IgD-negative memory B cell (primary cell): ENCODE results near the gene LRRC32. TPM values are rescaled to one million over a fixed set of nuclear protein-coding genes. Genes with fewer than 3 reads are reported as not detected.

Experiments used
- H3K27ac Mint-ChIP-seq, 3 donors: one replicate each; pipeline ENCODE4 v1.8.0; 2020 to 2022; ENCODE audit warnings: mild to moderate bottlenecking in 3 of 3, mixed read lengths in 3 of 3, moderate library complexity in 1 of 3
- H3K27me3 Mint-ChIP-seq: one replicate; pipeline ENCODE4 v1.8.0; 2021; ENCODE audit warnings: mixed read lengths
- H3K36me3 Mint-ChIP-seq: one replicate; pipeline ENCODE4 v1.8.0; 2020; ENCODE audit warnings: mild to moderate bottlenecking, mixed read lengths
- H3K4me1 Mint-ChIP-seq, 3 donors: one replicate each; pipeline ENCODE4 v1.8.0; 2020 to 2022; ENCODE audit warnings: mixed read lengths in 3 of 3, mild to moderate bottlenecking in 1 of 3
- H3K4me3 Mint-ChIP-seq, 4 donors: one replicate each; pipeline ENCODE4 v1.8.0; 2020 to 2022; ENCODE audit warnings: mild to moderate bottlenecking in 4 of 4, mixed read lengths in 4 of 4, moderate library complexity in 3 of 4
- H3K9me3 Mint-ChIP-seq, 3 donors: one replicate each; pipeline ENCODE4 v1.8.0; 2020 to 2021; ENCODE audit warnings: mixed read lengths in 3 of 3, mild to moderate bottlenecking in 1 of 3
- polyA plus RNA-seq: library from polyadenylated mRNA; unstranded; fragments of 300-500 nt; fragmentation: Illumina TruSeq; gene quantifications from one replicate; pipeline ENCODE4 v1.2.3, GENCODE V29; 2021

The LRRC32 gene
- not detected for polyA plus RNA-seq

- H3K27ac Mint-ChIP-seq = peak within 1 kb of the TSS; percentile 8 to 88 (median 31)
- H3K9me3 Mint-ChIP-seq = no peaks in the 10 kb centered on the region
- no peaks in the 10 kb centered on the region for H3K36me3 Mint-ChIP-seq
- peak within 1 kb of the TSS; percentile 66 to 91 (median 80) for H3K4me3 Mint-ChIP-seq
- peaks cover 40 to 63% (median 43%) of the 10 kb centered on the region in 3 donors for H3K4me1 Mint-ChIP-seq
- H3K27me3 Mint-ChIP-seq = peaks cover 56% of the 10 kb centered on the region
These were observed at the start of gene LRRC32 for GRCh38 chr11:76670485-76671236. Gene LRRC32 (minus strand): TSS chr11:76670747. CDS start chr11:76665954, 4,793 bp downstream.

- no peaks in the 10 kb centered on the region for H3K36me3 Mint-ChIP-seq
- peaks cover 17% of the 10 kb centered on the region for H3K27me3 Mint-ChIP-seq
- peaks cover 4 to 5% (median 4%) of the 10 kb centered on the region in 3 donors for H3K4me1 Mint-ChIP-seq
- H3K4me3 Mint-ChIP-seq = no peak overlapping the region
- no peaks in the 10 kb centered on the region for H3K9me3 Mint-ChIP-seq
- H3K27ac Mint-ChIP-seq = no peak overlapping the region
These were observed 49.1 kb upstream of the LRRC32 start for GRCh38 chr11:76719686-76720085.

GRCh38 chr11:76719281-76719680, 48.7 kb upstream of the LRRC32 start:
- H3K27me3 Mint-ChIP-seq = peaks cover 15% of the 10 kb centered on the region
- H3K27ac Mint-ChIP-seq = no peak overlapping the region
- peaks cover 4 to 6% (median 5%) of the 10 kb centered on the region in 3 donors for H3K4me1 Mint-ChIP-seq
- no peak overlapping the region for H3K4me3 Mint-ChIP-seq
- no peaks in the 10 kb centered on the region for H3K36me3 Mint-ChIP-seq
- H3K9me3 Mint-ChIP-seq = no peaks in the 10 kb centered on the region

- peaks cover 4 to 6% (median 5%) of the 10 kb centered on the region in 3 donors for H3K4me1 Mint-ChIP-seq
- H3K36me3 Mint-ChIP-seq = no peaks in the 10 kb centered on the region
- peaks cover 12% of the 10 kb centered on the region for H3K27me3 Mint-ChIP-seq
- no peaks in the 10 kb centered on the region for H3K9me3 Mint-ChIP-seq
- no peak overlapping the region for H3K27ac Mint-ChIP-seq
- H3K4me3 Mint-ChIP-seq = no peak overlapping the region
These were observed 47.3 kb upstream of the LRRC32 start for GRCh38 chr11:76717816-76718215.

- H3K4me1 Mint-ChIP-seq = peaks cover 3 to 7% (median 4%) of the 10 kb centered on the region in 3 donors
These were observed 46.8 kb upstream of the LRRC32 start for GRCh38 chr11:76717369-76717768.

GRCh38 chr11:76716268-76716667, 45.7 kb upstream of the LRRC32 start:
- peaks cover 0 to 5% (median 0%) of the 10 kb centered on the region in 3 donors for H3K4me1 Mint-ChIP-seq
- no peak overlapping the region for H3K4me3 Mint-ChIP-seq
- H3K9me3 Mint-ChIP-seq = no peaks in the 10 kb centered on the region
- H3K36me3 Mint-ChIP-seq = no peaks in the 10 kb centered on the region
- no peak overlapping the region for H3K27ac Mint-ChIP-seq
- no peaks in the 10 kb centered on the region for H3K27me3 Mint-ChIP-seq

More at GRCh38 chr11:76717369-76717768, 46.8 kb upstream of the LRRC32 start:
- H3K36me3 Mint-ChIP-seq = no peaks in the 10 kb centered on the region
- H3K9me3 Mint-ChIP-seq = no peaks in the 10 kb centered on the region
- peaks cover 8% of the 10 kb centered on the region for H3K27me3 Mint-ChIP-seq
- H3K27ac Mint-ChIP-seq = no peak overlapping the region
- no peak overlapping the region for H3K4me3 Mint-ChIP-seq

GRCh38 chr11:76714493-76714892, 43.9 kb upstream of the LRRC32 start:
- H3K27me3 Mint-ChIP-seq = peaks cover 2% of the 10 kb centered on the region
- H3K27ac Mint-ChIP-seq = no peak overlapping the region
- no peak overlapping the region for H3K4me3 Mint-ChIP-seq
- no peaks in the 10 kb centered on the region for H3K9me3 Mint-ChIP-seq
- H3K36me3 Mint-ChIP-seq = no peaks in the 10 kb centered on the region
- peaks cover 0 to 6% (median 0%) of the 10 kb centered on the region in 3 donors for H3K4me1 Mint-ChIP-seq

GRCh38 chr11:76713499-76713898, 43.0 kb upstream of the LRRC32 start:
- Mint-ChIP-seq H3K27ac (no peak overlapping the region), H3K36me3 (no peaks in the 10 kb centered on the region), H3K27me3 (peaks cover 2% of the 10 kb centered on the region), H3K4me3 (no peak overlapping the region), H3K4me1 (peaks cover 0 to 6% (median 0%) of the 10 kb centered on the region in 3 donors), H3K9me3 (no peaks in the 10 kb centered on the region)

GRCh38 chr11:76712125-76712524, 41.6 kb upstream of the LRRC32 start:
- H3K27ac Mint-ChIP-seq = no peak overlapping the region
- H3K9me3 Mint-ChIP-seq = no peaks in the 10 kb centered on the region

GRCh38 chr11:76709756-76710155, 39.2 kb upstream of the LRRC32 start:
- Mint-ChIP-seq H3K9me3 (peaks cover 0 to 14% (median 0%) of the 10 kb centered on the region in 3 donors), H3K36me3 (no peaks in the 10 kb centered on the region), H3K4me1 (peaks cover 0 to 5% (median 0%) of the 10 kb centered on the region in 3 donors), H3K27me3 (peaks cover 7% of the 10 kb centered on the region), H3K27ac (no peak overlapping the region), H3K4me3 (no peak overlapping the region)

More at GRCh38 chr11:76712125-76712524, 41.6 kb upstream of the LRRC32 start:
- Mint-ChIP-seq H3K4me3 (no peak overlapping the region), H3K4me1 (peaks cover 0 to 5% (median 0%) of the 10 kb centered on the region in 3 donors), H3K27me3 (peaks cover 5% of the 10 kb centered on the region), H3K36me3 (no peaks in the 10 kb centered on the region)

- Mint-ChIP-seq H3K36me3 (peaks cover 2% of the 10 kb centered on the region), H3K4me1 (peaks cover 0 to 3% (median 0%) of the 10 kb centered on the region in 3 donors), H3K27me3 (peaks cover 13% of the 10 kb centered on the region), H3K27ac (no peak overlapping the region), H3K9me3 (peaks cover 2 to 18% (median 2%) of the 10 kb centered on the region in 3 donors), H3K4me3 (no peak overlapping the region)
These were observed 38.6 kb upstream of the LRRC32 start for GRCh38 chr11:76708972-76709660.

GRCh38 chr11:76707293-76707825, 36.8 kb upstream of the LRRC32 start:
- H3K36me3 Mint-ChIP-seq = peaks cover 2% of the 10 kb centered on the region
- H3K9me3 Mint-ChIP-seq = peaks cover 2 to 18% (median 2%) of the 10 kb centered on the region in 3 donors
- peaks cover 0 to 1% (median 0%) of the 10 kb centered on the region in 3 donors for H3K4me1 Mint-ChIP-seq
- H3K27ac Mint-ChIP-seq = no peak overlapping the region
- H3K4me3 Mint-ChIP-seq = no peak overlapping the region
- H3K27me3 Mint-ChIP-seq = peaks cover 14% of the 10 kb centered on the region

- no peak overlapping the region for H3K27ac Mint-ChIP-seq
- peaks cover 2% of the 10 kb centered on the region for H3K36me3 Mint-ChIP-seq
- H3K4me1 Mint-ChIP-seq = peaks cover 0 to 1% (median 0%) of the 10 kb centered on the region in 3 donors
- H3K4me3 Mint-ChIP-seq = no peak overlapping the region
- peaks cover 2 to 18% (median 2%) of the 10 kb centered on the region in 3 donors for H3K9me3 Mint-ChIP-seq
- peaks cover 14% of the 10 kb centered on the region for H3K27me3 Mint-ChIP-seq
These were observed 36.1 kb upstream of the LRRC32 start for GRCh38 chr11:76706667-76707066.

- Mint-ChIP-seq H3K4me1 (peaks cover 0 to 1% (median 0%) of the 10 kb centered on the region in 3 donors), H3K4me3 (no peak overlapping the region), H3K36me3 (peaks cover 2% of the 10 kb centered on the region), H3K27me3 (peaks cover 17% of the 10 kb centered on the region), H3K27ac (no peak overlapping the region), H3K9me3 (peaks cover 2 to 18% (median 2%) of the 10 kb centered on the region in 3 donors)
These were observed 35.3 kb upstream of the LRRC32 start for GRCh38 chr11:76705826-76706225.
